Fibroblast of villous mesenchyme (primary cell): ENCODE data around the gene BATF. TPM values are rescaled to one million over a fixed set of nuclear protein-coding genes. Genes with fewer than 3 reads are reported as not detected.

ENCODE experiments used
- DNase-seq: peaks from one replicate; pipeline ENCODE4 v3.0.0-alpha.2; 2010; ENCODE audit warnings: low read depth
- H3K4me3 ChIP-seq: 2 replicates; pipeline ENCODE4 v1.5.1; 2011; ENCODE audit warnings: low read depth, mild to moderate bottlenecking, low read length
- CTCF ChIP-seq: IDR thresholded peaks from 2 replicates; pipeline ENCODE4 v1.5.1; 2012; ENCODE audit warnings: low read depth, mild to moderate bottlenecking, low read length; ENCODE audit not compliant: insufficient read depth
- total RNA-seq: library from RNA; depleted of rRNA; stranded (reverse); fragments of >200 nt; gene quantifications from 2 replicates; pipeline ENCODE4 v1.2.3, GENCODE V29; 2012

Gene BATF
- total RNA-seq, 1 donor = not detected

DNA sequence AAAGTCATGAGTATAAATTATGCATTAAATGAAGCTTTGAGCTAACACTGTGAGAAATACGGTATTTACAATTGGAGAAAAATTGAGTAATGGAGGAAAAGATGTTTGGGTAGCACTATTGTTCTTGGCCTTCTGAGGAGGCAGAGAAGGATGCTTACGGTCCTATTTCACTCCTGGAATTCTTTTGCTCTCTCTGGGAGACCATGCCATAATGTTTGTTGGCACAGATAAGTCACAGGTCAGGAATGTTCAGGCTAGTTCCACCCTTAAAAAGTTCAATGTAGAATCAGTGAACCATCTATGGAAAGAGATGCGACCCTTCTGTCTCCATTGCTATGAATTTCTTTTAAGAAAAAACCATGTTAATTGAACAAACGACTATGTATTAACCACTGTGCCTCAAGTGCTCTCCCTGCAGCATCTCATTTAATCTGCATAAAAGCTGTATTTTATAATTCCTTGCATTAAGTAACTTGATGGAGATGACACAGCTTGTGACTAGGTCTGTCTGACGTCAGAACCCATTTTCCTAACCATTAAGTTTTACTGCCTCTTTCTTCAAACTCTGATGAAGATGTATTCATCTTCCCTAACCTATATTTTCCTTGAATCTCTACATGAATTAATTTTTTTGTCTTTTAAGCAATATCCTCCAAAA is 9.5 kb downstream of the BATF start:
- H3K4me3 ChIP-seq = no peak overlapping the region
- TF ChIP-seq CTCF = no peak
- DNase-seq = no peak

GRCh38 chr14:75533791-75534555 is 11.7 kb downstream of the BATF start:
- no peak for DNase-seq
- TF ChIP-seq CTCF = no peak
- no peak overlapping the region for H3K4me3 ChIP-seq

GRCh38 chr14:75535164-75535898 is 13.1 kb downstream of the BATF start:
- no peak overlapping the region for H3K4me3 ChIP-seq
- no peak for DNase-seq
- TF ChIP-seq CTCF = no peak

DNA sequence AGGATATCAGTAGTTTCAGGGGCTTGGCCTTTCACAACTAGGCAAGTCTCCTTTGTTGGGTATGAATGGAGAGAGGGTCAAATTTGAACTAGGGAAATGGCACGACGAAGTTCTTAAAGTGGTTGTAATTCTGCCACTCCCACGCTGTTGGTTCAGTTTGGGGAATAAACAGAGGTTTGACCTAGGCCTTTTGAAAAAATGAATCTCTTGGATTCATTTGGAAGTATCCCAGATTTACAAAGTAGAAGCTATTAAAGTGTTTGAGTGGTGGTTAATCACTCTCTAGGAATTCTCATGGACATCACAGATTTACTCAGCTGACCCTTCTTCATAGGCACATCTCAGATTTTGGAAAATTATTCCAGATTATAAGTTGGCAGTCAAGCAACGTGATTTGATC is 14.8 kb downstream of the BATF start:
- peak; percentile 73 for DNase-seq
- TF ChIP-seq CTCF = no peak
- no peak overlapping the region for H3K4me3 ChIP-seq

- no peak for TF ChIP-seq CTCF
- no peak overlapping the region for H3K4me3 ChIP-seq
- DNase-seq = no peak
Observed at GRCh38 chr14:75539162-75539560, 16.9 kb downstream of the BATF start.

DNA sequence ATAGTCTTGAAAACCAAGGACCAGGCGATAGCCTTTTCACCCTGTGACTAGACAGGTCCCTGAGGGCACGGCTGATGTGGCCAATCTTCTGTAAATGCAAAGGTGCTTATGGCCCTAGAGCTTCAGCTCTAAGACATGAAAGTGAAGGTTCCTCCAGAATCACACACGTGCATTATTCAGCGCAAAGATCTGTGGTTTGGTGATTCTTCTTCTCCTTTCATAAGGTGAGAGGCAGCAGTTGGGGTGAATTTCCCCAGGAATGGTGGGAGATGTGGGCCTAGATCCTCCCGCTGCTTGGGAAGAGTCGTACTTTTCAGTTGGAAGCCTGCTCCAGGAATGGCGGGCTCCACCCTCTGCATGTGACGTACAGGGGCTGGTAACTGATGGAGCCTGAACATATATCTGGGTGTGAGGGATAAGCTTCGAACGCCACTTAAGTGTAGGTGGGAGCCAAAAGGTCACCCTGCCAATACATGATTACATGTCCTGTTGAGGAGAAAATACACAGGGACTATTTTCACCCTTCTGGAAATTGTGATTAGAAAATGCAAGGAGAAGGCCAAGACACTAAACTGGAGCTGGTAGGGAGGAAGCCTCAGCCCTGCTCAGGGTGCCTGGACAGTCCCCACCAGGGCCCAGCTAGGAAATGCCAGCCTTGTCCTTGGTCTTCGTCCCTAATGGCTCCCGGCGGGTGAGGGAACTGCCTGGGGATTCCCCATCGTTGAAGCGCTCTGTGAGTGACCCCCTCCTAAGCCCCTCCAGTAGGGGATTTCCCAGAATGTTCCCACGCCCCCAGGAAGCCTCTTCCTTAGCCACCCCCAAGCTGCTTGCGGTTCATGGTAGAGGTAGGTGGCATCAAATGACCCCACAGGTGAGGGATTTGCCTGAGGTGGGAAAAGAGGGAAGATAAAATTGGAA is 17.6 kb downstream of the BATF start:
- no peak overlapping the region for H3K4me3 ChIP-seq
- DNase-seq = no peak
- TF ChIP-seq CTCF = no peak
